Measurements from ENCODE around the gene ZHX3. TPM values are rescaled to one million over a fixed set of nuclear protein-coding genes. Genes with fewer than 3 reads are reported as not detected.

Gene ZHX3
- total and polyA plus RNA-seq, 2 of the 13 experiments (the other 11 are each of a cell fraction or from before 2014, with no cell fraction given): 8.4 to 11.7 TPM

DNA sequence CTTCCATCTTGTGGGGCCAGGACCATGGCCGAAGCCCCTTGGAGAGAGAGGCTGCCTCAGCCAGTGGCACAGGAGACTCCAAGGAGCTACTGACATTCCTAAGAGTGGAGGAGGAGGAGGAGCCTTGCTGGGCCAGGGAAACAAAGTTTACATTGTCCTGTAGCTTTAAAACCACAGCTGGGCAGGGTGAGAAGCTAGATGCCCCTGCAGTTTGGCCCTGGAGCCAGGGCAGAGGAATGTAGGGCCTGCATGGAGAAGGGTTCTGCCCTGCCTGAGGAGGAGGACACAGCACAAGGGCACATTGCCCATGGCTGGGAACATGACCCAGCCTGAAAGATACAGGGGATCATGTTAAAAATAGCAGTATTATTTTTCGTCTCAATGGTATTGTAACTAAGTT is 142.7 kb downstream of the ZHX3 start:
- intact Hi-C loops (cut with micrococcal nuclease; ENCODE audit: unreplicated experiment): no loop called here
- no peak for ATAC-seq
- BruUV-seq (replicated peaks): TSS peak; percentile 34

DNA sequence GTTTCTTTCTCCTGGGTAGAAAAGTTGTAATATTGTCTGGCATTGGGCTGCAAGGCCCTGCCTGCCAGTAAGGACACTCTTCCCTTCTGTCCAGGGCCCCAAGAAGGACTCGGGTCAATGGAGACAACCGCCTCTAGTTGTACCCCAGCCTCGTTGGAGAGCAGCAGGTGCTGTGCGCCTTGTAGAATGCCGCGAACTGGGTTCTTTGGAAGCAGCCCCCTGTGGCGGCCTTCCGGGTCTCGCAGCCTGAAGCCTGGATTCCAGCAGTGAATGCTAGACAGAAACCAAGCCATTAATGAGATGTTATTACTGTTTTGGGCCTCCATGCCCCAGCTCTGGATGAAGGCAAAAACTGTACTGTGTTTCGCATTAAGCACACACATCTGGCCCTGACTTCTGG is 143.2 kb downstream of the ZHX3 start:
- intact Hi-C loops (cut with micrococcal nuclease; ENCODE audit: unreplicated experiment): no loop called here
- H3K36me3 ChIP-seq (replicated peaks in 1 of 2; ENCODE audit: control insufficient read depth in 1 of 2, insufficient read depth in 2 of 2, low read length in 2 of 2): peaks cover 43 to 68% of the 10 kb centered on the region in 2 experiments
- ATAC-seq: no peak

More for the DNA sequence above, 142.7 kb downstream of the ZHX3 start:
- no peak overlapping the region for H3K27ac ChIP-seq (ENCODE audit: extremely low read length, insufficient read depth, low read length)
- in situ Hi-C loops (cut with HindIII; ENCODE audit: extremely low pct_ligation_motif_present, low pct_unique_long_range_greater_than_20kb): loop anchor here (5.0 kb wide), 1 partner anchor 168 kb away; the partner anchor contains the start of gene LPIN3
- H3K4me1 ChIP-seq (ENCODE audit: insufficient read depth, low read length): no peaks in the 10 kb centered on the region
- ChIA-PET CTCF (ENCODE audit: low intra/inter-chr PET ratio, low total read pairs) (interaction anchor here (3.4 kb wide), 1 partner anchor 165 kb away, joined by 76 read pairs; the partner anchor contains the start of gene LPIN3), POLR2A (no interaction called here)
- H3K36me3 ChIP-seq (replicated peaks in 1 of 2; ENCODE audit: control insufficient read depth in 1 of 2, insufficient read depth in 2 of 2, low read length in 2 of 2): peaks cover 39 to 64% of the 10 kb centered on the region in 2 experiments
- no peak for DNase-seq (ENCODE audit: low spot score)
- no peak overlapping the region for H3K4me2 ChIP-seq (ENCODE audit: low read depth, low read length)
- peaks cover 10% of the 10 kb centered on the region; the same call in 1 of the 2 replicates for H4K20me1 ChIP-seq (ENCODE audit: insufficient read depth, low read length)
- FAIRE-seq: no peak
- no peaks in the 10 kb centered on the region for H3K27me3 ChIP-seq (ENCODE audit: control insufficient read depth in 1 of 2, insufficient read depth in 2 of 2, low read length in 2 of 2)
- no peaks in the 10 kb centered on the region for H3K9me3 ChIP-seq (ENCODE audit: low read length)
- H2AFZ ChIP-seq (ENCODE audit: low read length): no peak overlapping the region
- no peak overlapping the region for H3K4me3 ChIP-seq (replicated peaks in 1 of 3; ENCODE audit: insufficient read depth in 1 of 3, low read depth in 2 of 3, low read length in 3 of 3)
- H3K79me2 ChIP-seq (ENCODE audit: insufficient read depth, low read length): no peaks in the 10 kb centered on the region
- H3K9ac ChIP-seq (ENCODE audit: insufficient read depth, low read depth, low read length): no peak overlapping the region
- 95% methylated on average over 2 of the region's 2 CpGs for WGBS (ENCODE audit: low lambda C conversion rate)
- TF ChIP-seq TAF1 (CRISPR knock-in tag; IDR thresholded peaks at IDR 0.05) (0 out of 2 replicates have a peak, but pooled peaks have one; percentile 5), RBM39 (IDR thresholded peaks at IDR 0.05; ENCODE audit: low read depth, low read length, poor library complexity, severe bottlenecking) (no peak)

More for the DNA sequence above, 143.2 kb downstream of the ZHX3 start:
- in situ Hi-C loops (cut with HindIII; ENCODE audit: extremely low pct_ligation_motif_present, low pct_unique_long_range_greater_than_20kb): loop anchor here (5.0 kb wide), 1 partner anchor 168 kb away; the partner anchor contains the start of gene LPIN3
- Histone ChIP-seq H3K9ac (ENCODE audit: insufficient read depth, low read depth, low read length) (no peak overlapping the region), H3K27ac (ENCODE audit: extremely low read length, insufficient read depth, low read length) (no peak overlapping the region), H4K20me1 (ENCODE audit: insufficient read depth, low read length) (peaks cover 10% of the 10 kb centered on the region; the same call in 1 of the 2 replicates), H3K9me3 (ENCODE audit: low read length) (no peaks in the 10 kb centered on the region), H3K27me3 (ENCODE audit: control insufficient read depth in 1 of 2, insufficient read depth in 2 of 2, low read length in 2 of 2) (no peaks in the 10 kb centered on the region), H3K79me2 (ENCODE audit: insufficient read depth, low read length) (no peaks in the 10 kb centered on the region), H3K4me3 (replicated peaks in 1 of 3; ENCODE audit: insufficient read depth in 1 of 3, low read depth in 2 of 3, low read length in 3 of 3) (no peak overlapping the region), H3K4me1 (ENCODE audit: insufficient read depth, low read length) (no peaks in the 10 kb centered on the region), H2AFZ (ENCODE audit: low read length) (no peak overlapping the region), H3K4me2 (ENCODE audit: low read depth, low read length) (no peak overlapping the region)
- WGBS (ENCODE audit: low lambda C conversion rate): over 99% methylated on average over 10 of the region's 10 CpGs
- POLR2A ChIA-PET: no interaction called here
- TF ChIP-seq, protein P1, sequence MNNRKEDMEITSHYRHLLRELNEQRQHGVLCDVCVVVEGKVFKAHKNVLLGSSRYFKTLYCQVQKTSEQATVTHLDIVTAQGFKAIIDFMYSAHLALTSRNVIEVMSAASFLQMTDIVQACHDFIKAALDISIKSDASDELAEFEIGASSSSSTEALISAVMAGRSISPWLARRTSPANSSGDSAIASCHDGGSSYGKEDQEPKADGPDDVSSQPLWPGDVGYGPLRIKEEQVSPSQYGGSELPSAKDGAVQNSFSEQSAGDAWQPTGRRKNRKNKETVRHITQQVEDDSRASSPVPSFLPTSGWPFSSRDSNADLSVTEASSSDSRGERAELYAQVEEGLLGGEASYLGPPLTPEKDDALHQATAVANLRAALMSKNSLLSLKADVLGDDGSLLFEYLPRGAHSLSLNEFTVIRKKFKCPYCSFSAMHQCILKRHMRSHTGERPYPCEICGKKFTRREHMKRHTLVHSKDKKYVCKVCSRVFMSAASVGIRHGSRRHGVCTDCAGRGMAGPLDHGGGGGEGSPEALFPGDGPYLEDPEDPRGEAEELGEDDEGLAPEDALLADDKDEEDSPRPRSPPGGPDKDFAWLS (CRISPR knock-in tag; IDR thresholded peaks at IDR 0.05; ENCODE audit: borderline replicate concordance): no peak
- TF ChIP-seq, protein P2, sequence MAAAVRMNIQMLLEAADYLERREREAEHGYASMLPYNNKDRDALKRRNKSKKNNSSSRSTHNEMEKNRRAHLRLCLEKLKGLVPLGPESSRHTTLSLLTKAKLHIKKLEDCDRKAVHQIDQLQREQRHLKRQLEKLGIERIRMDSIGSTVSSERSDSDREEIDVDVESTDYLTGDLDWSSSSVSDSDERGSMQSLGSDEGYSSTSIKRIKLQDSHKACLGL (CRISPR knock-in tag; IDR thresholded peaks at IDR 0.05): no peak
- no peak for TF ChIP-seq NR2F2 (IDR thresholded peaks at IDR 0.05; ENCODE audit: borderline replicate concordance, low read depth)
- no peak for TF ChIP-seq SSRP1 (CRISPR knock-in tag; IDR thresholded peaks at IDR 0.05)
- no peak for TF ChIP-seq ZSCAN31 (CRISPR knock-in tag; IDR thresholded peaks at IDR 0.05; ENCODE audit: low read depth)
- TF ChIP-seq, protein P3, sequence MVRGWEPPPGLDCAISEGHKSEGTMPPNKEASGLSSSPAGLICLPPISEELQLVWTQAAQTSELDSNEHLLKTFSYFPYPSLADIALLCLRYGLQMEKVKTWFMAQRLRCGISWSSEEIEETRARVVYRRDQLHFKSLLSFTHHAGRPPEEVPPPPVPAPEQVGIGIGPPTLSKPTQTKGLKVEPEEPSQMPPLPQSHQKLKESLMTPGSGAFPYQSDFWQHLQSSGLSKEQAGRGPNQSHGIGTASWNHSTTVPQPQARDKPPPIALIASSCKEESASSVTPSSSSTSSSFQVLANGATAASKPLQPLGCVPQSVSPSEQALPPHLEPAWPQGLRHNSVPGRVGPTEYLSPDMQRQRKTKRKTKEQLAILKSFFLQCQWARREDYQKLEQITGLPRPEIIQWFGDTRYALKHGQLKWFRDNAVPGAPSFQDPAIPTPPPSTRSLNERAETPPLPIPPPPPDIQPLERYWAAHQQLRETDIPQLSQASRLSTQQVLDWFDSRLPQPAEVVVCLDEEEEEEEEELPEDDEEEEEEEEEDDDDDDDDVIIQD (CRISPR knock-in tag; IDR thresholded peaks at IDR 0.05; ENCODE audit: low read depth): no peak
- no peak for TF ChIP-seq KDM4B (CRISPR knock-in tag; IDR thresholded peaks at IDR 0.05)
- no peak for TF ChIP-seq NFYC (CRISPR knock-in tag; IDR thresholded peaks at IDR 0.05)
- no peak for TF ChIP-seq NFE2L2 (IDR thresholded peaks at IDR 0.05; ENCODE audit: low read length)
- TF ChIP-seq, protein P4, sequence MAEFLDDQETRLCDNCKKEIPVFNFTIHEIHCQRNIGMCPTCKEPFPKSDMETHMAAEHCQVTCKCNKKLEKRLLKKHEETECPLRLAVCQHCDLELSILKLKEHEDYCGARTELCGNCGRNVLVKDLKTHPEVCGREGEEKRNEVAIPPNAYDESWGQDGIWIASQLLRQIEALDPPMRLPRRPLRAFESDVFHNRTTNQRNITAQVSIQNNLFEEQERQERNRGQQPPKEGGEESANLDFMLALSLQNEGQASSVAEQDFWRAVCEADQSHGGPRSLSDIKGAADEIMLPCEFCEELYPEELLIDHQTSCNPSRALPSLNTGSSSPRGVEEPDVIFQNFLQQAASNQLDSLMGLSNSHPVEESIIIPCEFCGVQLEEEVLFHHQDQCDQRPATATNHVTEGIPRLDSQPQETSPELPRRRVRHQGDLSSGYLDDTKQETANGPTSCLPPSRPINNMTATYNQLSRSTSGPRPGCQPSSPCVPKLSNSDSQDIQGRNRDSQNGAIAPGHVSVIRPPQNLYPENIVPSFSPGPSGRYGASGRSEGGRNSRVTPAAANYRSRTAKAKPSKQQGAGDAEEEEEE (CRISPR knock-in tag; IDR thresholded peaks at IDR 0.05; ENCODE audit: borderline replicate concordance): no peak
- TF ChIP-seq HNRNPL (IDR thresholded peaks at IDR 0.05; ENCODE audit: low read depth, low read length): no peak
- no peak for FAIRE-seq
- DNase-seq (ENCODE audit: low spot score): no peak
- CTCF ChIA-PET (ENCODE audit: low intra/inter-chr PET ratio, low total read pairs): interaction anchor here (2.0 to 3.4 kb wide), 2 partner anchors 39 to 165 kb away, joined by 13 to 76 read pairs; partner anchors contain the start of gene LPIN3
- no TSS peak for BruUV-seq (replicated peaks)
